Stimulated activated CD8-positive, alpha-beta memory T cell treated with anti-CD3 and anti-CD28 coated beads, Interleukin-2, amount 100 ng/mL, for 1 hour (primary cell): ENCODE measurements around the gene UNKL.

ENCODE experiments used
- DNase-seq, 2 donors: peaks; one replicate each; pipeline ENCODE4 v3.0.0-alpha.2; 2020; ENCODE audit warnings: low read depth in 2 of 2

UNKL gene

GRCh38 chr16:1401061-1401757 lies 13.3 kb downstream of the UNKL start:
- no peak for DNase-seq

- DNase-seq = no peak
Observed at GRCh38 chr16:1398826-1399581, 15.5 kb downstream of the UNKL start.

- no peak for DNase-seq
Observed at GRCh38 chr16:1398351-1398750, 16.2 kb downstream of the UNKL start.

- no peak for DNase-seq
Observed at GRCh38 chr16:1397779-1398178, 16.7 kb downstream of the UNKL start.

GRCh38 chr16:1395444-1396031 lies 19.0 kb downstream of the UNKL start:
- DNase-seq = no peak

GRCh38 chr16:1394367-1394951 lies 20.0 kb downstream of the UNKL start:
- no peak for DNase-seq

GRCh38 chr16:1393613-1394176 lies 20.8 kb downstream of the UNKL start:
- DNase-seq = no peak

- no peak for DNase-seq
Observed at GRCh38 chr16:1392826-1393225, 21.7 kb downstream of the UNKL start.

- DNase-seq = no peak
Observed at GRCh38 chr16:1390239-1390779, 24.2 kb downstream of the UNKL start.

GRCh38 chr16:1389762-1390161 lies 24.7 kb downstream of the UNKL start:
- no peak for DNase-seq

- DNase-seq = no peak
Observed at GRCh38 chr16:1387331-1387730, 27.2 kb downstream of the UNKL start.

- no peak for DNase-seq
Observed at GRCh38 chr16:1385232-1385631, 29.3 kb downstream of the UNKL start.

- no peak for DNase-seq
Observed at GRCh38 chr16:1383556-1383955, 30.9 kb downstream of the UNKL start.

GRCh38 chr16:1381612-1382406 lies 32.7 kb downstream of the UNKL start:
- no peak for DNase-seq

GRCh38 chr16:1380195-1380594 lies 34.3 kb downstream of the UNKL start:
- no peak for DNase-seq

GRCh38 chr16:1379304-1380076 lies 35.0 kb downstream of the UNKL start:
- peak; percentile 26 to 53 for DNase-seq

- DNase-seq = peak; percentile 11 to 17
Observed at GRCh38 chr16:1378804-1379303, 35.6 kb downstream of the UNKL start.

GRCh38 chr16:1378087-1378803 lies 36.3 kb downstream of the UNKL start:
- no peak for DNase-seq

GRCh38 chr16:1377406-1378010 lies 37.0 kb downstream of the UNKL start:
- DNase-seq = no peak
